GM12874 (cell line): ENCODE results near the gene PATZ1.

ENCODE experiments used
- CTCF ChIP-seq: IDR thresholded peaks from 2 replicates; pipeline ENCODE4 v1.5.1; 2011; ENCODE audit warnings: low read depth, mild to moderate bottlenecking, control low read depth, low read length, moderate library complexity; ENCODE audit not compliant: insufficient read depth

Gene PATZ1

DNA sequence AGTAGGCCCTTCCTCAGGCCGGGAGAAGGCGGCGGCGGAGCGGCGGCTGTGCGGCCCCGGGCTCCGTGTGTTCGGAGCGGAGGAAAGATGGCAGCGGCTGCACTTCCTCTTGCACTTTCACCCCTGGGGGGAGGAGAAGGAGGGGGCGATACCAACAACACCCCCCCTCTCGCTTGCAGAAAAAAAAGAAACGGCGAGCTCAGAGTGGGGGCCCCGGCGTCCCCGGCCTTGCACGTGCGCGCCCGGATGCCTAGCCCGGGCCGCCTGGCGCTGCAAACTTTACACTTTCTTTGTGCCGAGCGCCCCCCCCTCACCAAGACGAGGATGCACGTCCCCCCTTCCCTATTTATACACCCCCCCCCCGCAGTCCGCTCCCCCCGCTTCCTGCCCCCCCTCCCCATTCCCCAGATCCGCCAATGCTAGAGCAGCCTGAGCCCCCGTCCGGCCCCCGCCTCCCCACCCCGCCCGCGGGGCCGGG, at the start of gene PATZ1:
Gene PATZ1, minus strand, starts transcription at position 92 of the 478 bp plus-strand sequence. CDS start 744 bp downstream, outside the sequence.
- TF ChIP-seq CTCF = no peak

- no peak for TF ChIP-seq CTCF
Measured at GRCh38 chr22:31394326-31394725, 48.2 kb upstream of the PATZ1 start.

GRCh38 chr22:31393893-31394292, 47.7 kb upstream of the PATZ1 start:
- no peak for TF ChIP-seq CTCF

- TF ChIP-seq CTCF = no peak
Measured at GRCh38 chr22:31378123-31378522, 32.0 kb upstream of the PATZ1 start.

- TF ChIP-seq CTCF = no peak
Measured at GRCh38 chr22:31377612-31378011, 31.5 kb upstream of the PATZ1 start.

DNA sequence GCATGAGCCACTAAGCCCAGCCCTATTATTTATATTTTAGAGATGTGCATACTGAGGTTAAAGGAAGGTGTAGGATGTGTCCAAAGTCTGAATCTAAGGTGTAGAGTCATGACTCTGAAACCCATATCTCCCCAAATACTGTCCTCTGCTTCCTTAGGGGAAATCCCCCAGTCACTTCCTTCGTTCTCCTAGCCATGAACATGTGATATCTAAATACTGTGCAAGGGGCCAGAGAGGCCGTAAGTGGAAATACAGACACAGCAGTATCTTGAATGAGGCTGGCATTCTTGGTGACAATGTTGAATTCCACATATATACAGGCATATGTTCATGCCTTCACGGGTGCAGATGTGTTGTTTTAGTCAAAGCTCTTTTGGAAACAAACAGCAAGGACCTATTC, 21.3 kb upstream of the PATZ1 start:
- no peak for TF ChIP-seq CTCF

DNA sequence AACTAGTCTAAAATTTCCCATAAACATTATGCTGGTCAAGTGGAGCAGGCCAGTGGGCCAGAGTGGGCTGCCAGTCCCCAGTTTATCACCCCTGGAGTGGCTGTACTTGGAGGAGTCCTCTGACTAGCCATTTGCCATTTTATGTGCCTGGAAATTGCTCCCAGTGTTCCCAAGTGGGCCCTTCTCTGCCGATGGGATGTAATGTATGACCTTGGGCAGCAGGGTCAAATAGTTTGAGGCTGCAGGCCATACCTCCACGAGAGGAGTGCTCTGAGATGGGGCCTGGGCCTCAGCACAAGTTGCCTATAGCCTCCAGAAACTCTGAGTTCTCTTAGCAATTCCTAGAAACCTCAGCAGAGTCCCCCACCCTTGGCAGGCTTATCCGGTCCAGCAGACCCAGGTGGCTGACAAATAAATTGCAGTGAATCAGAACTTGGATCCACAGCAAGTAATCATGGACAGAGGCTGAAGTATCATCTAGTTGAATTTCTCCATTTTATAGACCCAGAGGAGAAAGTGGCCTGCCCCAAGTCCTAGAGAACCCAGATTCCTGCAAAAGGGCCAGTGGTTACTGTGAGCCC, 17.8 kb upstream of the PATZ1 start:
- TF ChIP-seq CTCF = no peak
